GM12878 (cell line): ENCODE data around the gene ATP6V1F. TPM values are rescaled to one million over a fixed set of nuclear protein-coding genes. Genes with fewer than 3 reads are reported as not detected.

ENCODE experiments used
- BACH1 ChIP-seq: fragments of 450-650 bp; IDR thresholded peaks from 2 replicates; pipeline ENCODE4 v1.6.1; 2017; ENCODE audit warnings: mild to moderate bottlenecking, borderline replicate concordance
- BCL11A ChIP-seq: IDR thresholded peaks from 2 replicates; pipeline ENCODE4 v1.6.1; 2011; ENCODE audit warnings: low read depth, low read length
- ETV6 ChIP-seq, 2 experiments: fragments of 450-650 bp in 1 of 2; IDR thresholded peaks in 1 of 2; conservative IDR thresholded peaks in 1 of 2; 2 replicates each; pipeline ENCODE4 v1.6.1; 2014; ENCODE audit warnings: antibody characterized with exemption in 1 of 2, borderline replicate concordance in 1 of 2, low read depth in 1 of 2, mild to moderate bottlenecking in 1 of 2, moderate library complexity in 1 of 2
- IKZF2 ChIP-seq, 2 experiments: fragments of 450-650 bp; IDR thresholded peaks; 2 replicates each; pipeline ENCODE4 v1.6.1; 2017; ENCODE audit warnings: mild to moderate bottlenecking in 2 of 2, moderate library complexity in 2 of 2
- IRF5 ChIP-seq: fragments of 450-650 bp; IDR thresholded peaks from 2 replicates; pipeline ENCODE4 v1.6.1; 2017; ENCODE audit warnings: borderline replicate concordance
- MTA2 ChIP-seq: fragments of 450-650 bp; IDR thresholded peaks from 2 replicates; pipeline ENCODE4 v1.6.1; 2016; ENCODE audit warnings: low read depth, mild to moderate bottlenecking, moderate library complexity
- NBN ChIP-seq: fragments of 450-650 bp; IDR thresholded peaks from 2 replicates; pipeline ENCODE4 v1.6.1; 2016
- NFIC ChIP-seq: IDR thresholded peaks from 2 replicates; pipeline ENCODE4 v1.6.1; 2012; ENCODE audit warnings: low read depth, mild to moderate bottlenecking, inconsistent platforms, low read length, moderate library complexity
- NFYA ChIP-seq: IDR thresholded peaks from 2 replicates; pipeline ENCODE4 v1.6.1; 2011; ENCODE audit warnings: low read depth, mild to moderate bottlenecking, low read length, improper control_type of control experiment, borderline replicate concordance
- NR2C1 ChIP-seq: fragments of 450-650 bp; IDR thresholded peaks from 2 replicates; pipeline ENCODE4 v1.6.1; 2017; ENCODE audit warnings: antibody characterized with exemption, mild to moderate bottlenecking, moderate library complexity
- PAX5 ChIP-seq: IDR thresholded peaks from 2 replicates; pipeline ENCODE4 v1.6.1; 2011; ENCODE audit warnings: low read depth, low read length, borderline replicate concordance
- PAX8 ChIP-seq: fragments of 450-650 bp; IDR thresholded peaks from 2 replicates; pipeline ENCODE4 v1.6.1; 2017; ENCODE audit warnings: mild to moderate bottlenecking, moderate library complexity
- POLR2A ChIP-seq: IDR thresholded peaks from 2 replicates; pipeline ENCODE4 v1.6.1; 2011; ENCODE audit warnings: low read depth, mild to moderate bottlenecking, low read length
- RAD51 ChIP-seq: fragments of 450-650 bp; IDR thresholded peaks from 2 replicates; pipeline ENCODE4 v1.6.1; 2016; ENCODE audit warnings: moderate library complexity, mild to moderate bottlenecking, inconsistent platforms
- RELA ChIP-seq: fragments of 450-650 bp; IDR thresholded peaks from 2 replicates; pipeline ENCODE4 v1.8.0; 2014; ENCODE audit warnings: borderline replicate concordance; ENCODE audit not compliant: partially characterized antibody
- SIX5 ChIP-seq: IDR thresholded peaks from 2 replicates; pipeline ENCODE4 v1.6.1; 2011; ENCODE audit warnings: mild to moderate bottlenecking, low read depth, low read length, moderate library complexity; ENCODE audit not compliant: severe bottlenecking
- SMAD1 ChIP-seq: fragments of 450-650 bp; IDR thresholded peaks from 2 replicates; pipeline ENCODE4 v1.6.1; 2018; ENCODE audit warnings: mild to moderate bottlenecking, low read depth; ENCODE audit not compliant: partially characterized antibody
- SREBF1 ChIP-seq: IDR thresholded peaks from 2 replicates; pipeline ENCODE4 v1.6.1; 2012; ENCODE audit warnings: mild to moderate bottlenecking, low read length
- TCF12 ChIP-seq: IDR thresholded peaks from 2 replicates; pipeline ENCODE4 v1.6.1; 2011; ENCODE audit warnings: low read depth, mild to moderate bottlenecking, low read length
- ZNF24 ChIP-seq: fragments of 450-650 bp; IDR thresholded peaks from 2 replicates; pipeline ENCODE4 v1.6.1; 2017; ENCODE audit warnings: antibody characterized with exemption, mild to moderate bottlenecking
- polyA plus RNA-seq, 11 experiments: library from polyadenylated mRNA; depleted of rRNA in 4 of 11; unstranded in 6 of 11; stranded (reverse) in 5 of 11; fragments of >200 nt; fragmentation: Nextera tagmentation in 4 of 11; fragmentation: Illumina TruSeq in 1 of 11; extraction: Ambion mirVana in 4 of 11; extraction: Trizol in 1 of 11; gene quantifications; 1 replicate in 1 of 11; 2 replicates in 10 of 11; pipeline versions ENCODE4 v1.2.1 to v1.2.3, GENCODE V29; 2011 to 2016; ENCODE audit warnings: inconsistent platforms in 2 of 11, missing spikeins in 2 of 11, low read depth in 1 of 11
- total RNA-seq, 4 experiments: library from RNA; depleted of rRNA in 3 of 4; stranded (reverse); fragments of >200 nt in 3 of 4; fragmentation: Illumina TruSeq in 1 of 4; extraction: Trizol in 1 of 4; gene quantifications; 2 replicates each; pipeline versions ENCODE4 v1.2.1 to v1.2.3, GENCODE V29; 2013 to 2021
- TF ChIP-seq, protein P1 (sequence below): fragments of 150-350 bp; IDR thresholded peaks from 2 replicates; pipeline ENCODE4 v1.6.1; 2016; ENCODE audit warnings: low read depth, low read length
- TF ChIP-seq, protein P2 (sequence below): IDR thresholded peaks from 2 replicates; pipeline ENCODE4 v1.6.1; 2012; ENCODE audit warnings: low read length, inconsistent platforms

Gene ATP6V1F
- total and polyA plus RNA-seq, 10 of the 15 experiments (the other 5 are each of a cell fraction or from before 2014, with no cell fraction given), result 111 to 343 (median 203) TPM

- TF ChIP-seq RELA (peak; percentile 28), SREBF1 (no peak), NR2C1 (peak; percentile 45; the same call in 1 of the 2 replicates), NFIC (no peak), TCF12 (no peak), NBN (peak; percentile 64; the same call in 1 of the 2 replicates), PAX5 (peak; percentile 79; the same call in 1 of the 2 replicates), NFYA (no peak), ZNF24 (no peak), PAX8 (no peak), ETV6 (conservative IDR thresholded peaks at IDR 0.05 in 1 of 2, IDR thresholded peaks at IDR 0.05 in 1 of 2; ENCODE audit: borderline replicate concordance in 1 of 2, low read depth in 1 of 2) (peak in 1 of 2 experiments; percentile 68; a peak in 1 of 4 replicates), BCL11A (peak; percentile 52; the same call in 1 of the 2 replicates), RAD51 (no peak), IKZF2 (IDR thresholded peaks at IDR 0.05) (peak; percentile 43 to 58; a peak in 3 of 4 replicates), POLR2A (peak; percentile 77), SIX5 (no peak), MTA2 (no peak), IRF5 (no peak), SMAD1 (no peak), BACH1 (no peak; the same call in none of the 2 replicates)
- TF ChIP-seq, protein P1, sequence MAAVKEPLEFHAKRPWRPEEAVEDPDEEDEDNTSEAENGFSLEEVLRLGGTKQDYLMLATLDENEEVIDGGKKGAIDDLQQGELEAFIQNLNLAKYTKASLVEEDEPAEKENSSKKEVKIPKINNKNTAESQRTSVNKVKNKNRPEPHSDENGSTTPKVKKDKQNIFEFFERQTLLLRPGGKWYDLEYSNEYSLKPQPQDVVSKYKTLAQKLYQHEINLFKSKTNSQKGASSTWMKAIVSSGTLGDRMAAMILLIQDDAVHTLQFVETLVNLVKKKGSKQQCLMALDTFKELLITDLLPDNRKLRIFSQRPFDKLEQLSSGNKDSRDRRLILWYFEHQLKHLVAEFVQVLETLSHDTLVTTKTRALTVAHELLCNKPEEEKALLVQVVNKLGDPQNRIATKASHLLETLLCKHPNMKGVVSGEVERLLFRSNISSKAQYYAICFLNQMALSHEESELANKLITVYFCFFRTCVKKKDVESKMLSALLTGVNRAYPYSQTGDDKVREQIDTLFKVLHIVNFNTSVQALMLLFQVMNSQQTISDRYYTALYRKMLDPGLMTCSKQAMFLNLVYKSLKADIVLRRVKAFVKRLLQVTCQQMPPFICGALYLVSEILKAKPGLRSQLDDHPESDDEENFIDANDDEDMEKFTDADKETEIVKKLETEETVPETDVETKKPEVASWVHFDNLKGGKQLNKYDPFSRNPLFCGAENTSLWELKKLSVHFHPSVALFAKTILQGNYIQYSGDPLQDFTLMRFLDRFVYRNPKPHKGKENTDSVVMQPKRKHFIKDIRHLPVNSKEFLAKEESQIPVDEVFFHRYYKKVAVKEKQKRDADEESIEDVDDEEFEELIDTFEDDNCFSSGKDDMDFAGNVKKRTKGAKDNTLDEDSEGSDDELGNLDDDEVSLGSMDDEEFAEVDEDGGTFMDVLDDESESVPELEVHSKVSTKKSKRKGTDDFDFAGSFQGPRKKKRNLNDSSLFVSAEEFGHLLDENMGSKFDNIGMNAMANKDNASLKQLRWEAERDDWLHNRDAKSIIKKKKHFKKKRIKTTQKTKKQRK, result no peak
- TF ChIP-seq, protein P2, sequence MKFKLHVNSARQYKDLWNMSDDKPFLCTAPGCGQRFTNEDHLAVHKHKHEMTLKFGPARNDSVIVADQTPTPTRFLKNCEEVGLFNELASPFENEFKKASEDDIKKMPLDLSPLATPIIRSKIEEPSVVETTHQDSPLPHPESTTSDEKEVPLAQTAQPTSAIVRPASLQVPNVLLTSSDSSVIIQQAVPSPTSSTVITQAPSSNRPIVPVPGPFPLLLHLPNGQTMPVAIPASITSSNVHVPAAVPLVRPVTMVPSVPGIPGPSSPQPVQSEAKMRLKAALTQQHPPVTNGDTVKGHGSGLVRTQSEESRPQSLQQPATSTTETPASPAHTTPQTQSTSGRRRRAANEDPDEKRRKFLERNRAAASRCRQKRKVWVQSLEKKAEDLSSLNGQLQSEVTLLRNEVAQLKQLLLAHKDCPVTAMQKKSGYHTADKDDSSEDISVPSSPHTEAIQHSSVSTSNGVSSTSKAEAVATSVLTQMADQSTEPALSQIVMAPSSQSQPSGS, result no peak
Measured at GRCh38 chr7:128883622-128884448, 21.2 kb downstream of the ATP6V1F start (continued).
